ENCODE results near the gene OARD1.
"Not testable (repeated sequence)": the region's sequence is repeated elsewhere in the genome, so short reads cannot be mapped to it uniquely, and the experiment has no call there.

Gene OARD1, protein sequence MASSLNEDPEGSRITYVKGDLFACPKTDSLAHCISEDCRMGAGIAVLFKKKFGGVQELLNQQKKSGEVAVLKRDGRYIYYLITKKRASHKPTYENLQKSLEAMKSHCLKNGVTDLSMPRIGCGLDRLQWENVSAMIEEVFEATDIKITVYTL

DNA sequence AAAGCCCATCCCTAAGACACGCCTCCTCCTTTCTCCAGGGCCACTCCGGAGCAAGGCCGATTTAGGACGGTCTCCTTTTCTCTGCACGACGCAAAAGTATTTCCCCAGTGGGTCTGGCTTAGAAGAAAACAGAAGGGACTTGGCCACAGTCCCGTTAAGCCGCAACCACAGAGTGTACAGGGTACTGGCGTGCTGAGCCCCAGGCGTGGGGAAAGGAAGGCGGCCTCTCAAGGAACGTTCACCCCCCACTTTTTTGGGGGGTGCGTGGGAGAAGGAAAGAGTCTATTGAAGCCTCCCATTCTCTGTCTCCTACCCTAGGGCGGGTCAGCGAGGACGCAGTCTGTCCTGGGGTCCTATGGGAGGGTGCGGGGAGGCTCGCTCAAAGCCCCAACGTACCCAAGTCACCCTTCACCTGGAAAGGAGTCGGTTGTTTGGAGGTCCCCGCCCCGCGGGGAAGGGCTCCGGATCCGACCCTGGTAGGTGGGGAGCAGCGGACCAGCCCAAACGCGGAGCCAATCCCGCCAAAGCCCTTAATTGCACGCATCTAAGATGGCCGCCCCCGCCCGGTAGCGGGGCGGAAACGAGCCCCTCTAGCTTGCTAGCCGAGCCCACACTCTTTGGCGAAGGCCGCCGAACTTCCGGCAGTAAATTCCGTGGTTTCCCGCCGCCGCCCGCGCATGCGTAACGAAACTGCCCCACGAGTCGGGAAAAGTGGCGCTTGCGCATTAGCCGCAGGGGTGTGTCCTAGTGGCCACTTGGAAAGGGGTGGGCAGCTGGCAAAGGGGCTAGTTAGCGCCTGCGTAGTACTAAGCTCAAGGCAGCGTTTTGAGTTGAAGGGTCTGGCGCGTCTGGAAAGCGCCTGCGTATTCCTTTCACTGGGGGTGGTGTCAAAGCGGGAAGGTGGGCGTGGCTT, at the start of gene OARD1:
OARD1 (minus strand) TSS at position 434 of the 913 bp plus-strand sequence. CDS start 722 bp downstream, outside the sequence.
- peak; percentile 99 for DNase-seq (ENCODE audit: low spot score)

DNA sequence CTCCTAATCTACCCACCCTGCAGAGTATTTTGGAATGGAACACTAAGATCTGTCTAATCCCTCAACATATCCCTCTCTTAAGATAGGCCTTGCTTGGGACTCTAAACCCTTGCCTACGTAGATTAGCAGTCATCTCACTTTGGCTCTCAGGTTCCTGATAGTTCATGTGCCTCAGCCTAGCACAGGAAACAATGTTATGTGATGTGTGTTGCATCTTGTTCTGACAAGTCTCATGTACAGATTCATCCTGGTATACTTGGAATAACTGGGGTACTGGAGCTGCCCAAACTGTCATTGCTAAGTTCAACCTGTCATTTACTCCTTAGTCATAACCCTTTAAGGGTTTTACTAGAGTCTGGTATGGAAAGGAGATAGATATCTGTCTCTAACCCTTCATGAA, 47.9 kb upstream of the OARD1 start:
- DNase-seq (ENCODE audit: low spot score) = no peak

DNA sequence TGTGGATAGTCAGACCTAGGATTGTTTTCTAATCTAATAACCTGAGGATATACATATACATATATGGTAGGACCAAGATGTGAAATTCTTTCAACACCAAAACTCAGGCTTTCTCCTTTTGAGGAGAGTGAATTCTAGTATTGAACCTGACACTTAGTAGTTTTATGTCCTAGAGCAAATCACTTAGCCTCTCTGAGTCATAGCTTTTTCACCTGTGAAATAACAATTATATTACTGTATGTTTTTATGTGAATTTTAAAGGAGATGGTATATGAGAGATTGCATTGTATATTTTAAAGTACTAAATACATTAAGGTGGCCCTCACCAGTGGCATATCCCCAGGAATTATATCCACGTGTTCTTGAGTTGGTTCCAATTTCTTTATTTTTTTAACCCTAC, 47.4 kb upstream of the OARD1 start:
- no peak for DNase-seq (ENCODE audit: low spot score)

DNA sequence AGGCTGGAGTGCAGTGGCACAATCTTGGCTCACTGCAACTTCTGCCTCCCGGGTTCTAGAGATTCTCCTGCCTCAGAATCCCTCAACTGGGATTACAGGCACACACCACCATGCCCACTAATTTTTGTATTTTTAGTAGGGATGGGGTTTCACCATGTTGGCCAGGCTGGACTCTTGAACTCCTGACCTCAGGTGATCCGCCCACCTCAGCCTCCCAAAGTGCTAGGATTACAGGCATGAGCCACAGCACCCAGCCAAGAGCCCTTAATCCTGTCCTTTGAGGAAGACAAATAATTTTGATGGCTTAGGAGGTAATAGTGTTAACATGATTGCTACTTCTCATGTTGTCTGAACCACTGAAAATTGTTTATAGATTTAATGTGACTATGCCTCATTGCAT, 42.9 kb upstream of the OARD1 start:
- not testable (repeated sequence) for DNase-seq (ENCODE audit: low spot score)

DNA sequence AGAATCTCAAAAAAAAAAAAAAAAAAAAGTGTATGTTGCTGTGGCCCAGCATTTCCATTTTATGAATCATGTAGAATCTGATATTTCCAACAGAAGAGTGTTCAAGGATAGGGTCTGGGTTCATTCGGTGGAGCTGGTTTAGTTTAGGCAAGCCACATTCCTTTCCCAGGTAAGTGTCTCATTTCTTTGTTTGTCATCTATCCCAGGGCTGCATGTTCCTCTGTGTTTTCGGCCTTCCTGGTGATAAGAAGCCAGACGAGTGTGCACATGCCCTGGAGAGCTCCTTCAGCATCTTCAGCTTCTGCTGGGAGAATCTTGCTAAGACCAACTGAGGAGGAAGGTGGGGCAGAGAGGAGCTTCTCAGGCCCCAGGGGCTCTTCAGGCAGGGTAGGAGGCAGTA, 38.9 kb upstream of the OARD1 start:
- DNase-seq (ENCODE audit: low spot score) = no peak

DNA sequence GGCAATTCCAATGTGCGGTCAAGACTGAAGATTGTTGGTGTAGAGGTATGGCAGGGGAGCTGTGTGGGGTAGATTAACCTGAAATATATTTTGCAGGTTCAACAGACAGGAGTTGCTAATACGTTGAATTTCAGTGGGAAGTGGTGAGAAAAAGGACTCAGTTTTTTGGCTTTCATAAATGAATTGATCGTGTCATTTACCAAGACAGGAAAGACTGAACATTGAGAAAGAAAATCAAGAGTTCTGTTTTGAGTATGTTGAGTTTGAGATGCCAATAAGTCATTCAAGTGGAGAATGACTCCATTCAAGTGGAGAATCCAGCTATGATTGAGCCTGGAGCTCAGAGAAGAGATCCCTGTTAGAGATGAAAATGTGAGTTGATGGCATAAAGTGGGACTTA, 31.7 kb upstream of the OARD1 start:
- no peak for DNase-seq (ENCODE audit: low spot score)

DNA sequence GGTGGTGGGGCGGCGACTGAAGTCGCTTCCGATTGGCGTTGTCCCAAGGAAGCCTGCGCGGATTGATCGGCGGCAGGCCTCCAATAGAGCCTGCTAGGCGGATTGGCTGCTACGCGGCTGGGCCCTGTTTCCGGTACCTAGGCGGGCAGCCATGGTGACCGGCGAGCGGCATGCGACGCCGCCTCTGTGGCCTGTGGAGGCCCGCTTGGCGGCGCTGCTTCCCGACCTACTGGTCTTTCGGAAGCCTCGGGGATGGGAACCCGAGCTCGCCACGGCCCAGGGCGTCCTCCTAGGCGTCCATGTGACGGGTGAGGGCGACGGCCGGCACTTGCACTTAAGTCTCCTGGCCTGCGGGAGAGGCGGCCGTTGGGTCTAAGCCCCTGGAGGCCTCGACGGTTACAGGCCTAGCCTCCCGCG, 28.7 kb upstream of the OARD1 start:
- DNase-seq (ENCODE audit: low spot score) = no peak

DNA sequence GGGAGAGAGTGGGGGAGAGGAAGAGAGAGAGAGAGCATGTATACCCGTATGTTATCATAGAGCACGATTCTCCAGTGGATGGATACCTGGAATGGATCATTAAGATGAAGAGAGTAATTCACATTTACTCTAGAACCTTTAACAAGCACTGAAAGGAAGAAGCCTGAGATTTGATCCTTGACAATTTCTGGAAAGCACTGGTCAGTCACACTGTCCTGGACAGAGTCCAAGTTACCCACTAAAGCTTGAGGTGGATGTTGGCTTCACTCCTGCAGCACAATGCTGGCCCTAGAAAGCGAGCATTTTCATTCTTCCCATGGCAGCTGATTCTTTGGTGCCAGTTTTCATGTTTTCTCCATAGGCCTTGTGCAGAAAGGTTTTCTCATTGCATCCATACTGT, 26.2 kb upstream of the OARD1 start:
- no peak for DNase-seq (ENCODE audit: low spot score)

DNA sequence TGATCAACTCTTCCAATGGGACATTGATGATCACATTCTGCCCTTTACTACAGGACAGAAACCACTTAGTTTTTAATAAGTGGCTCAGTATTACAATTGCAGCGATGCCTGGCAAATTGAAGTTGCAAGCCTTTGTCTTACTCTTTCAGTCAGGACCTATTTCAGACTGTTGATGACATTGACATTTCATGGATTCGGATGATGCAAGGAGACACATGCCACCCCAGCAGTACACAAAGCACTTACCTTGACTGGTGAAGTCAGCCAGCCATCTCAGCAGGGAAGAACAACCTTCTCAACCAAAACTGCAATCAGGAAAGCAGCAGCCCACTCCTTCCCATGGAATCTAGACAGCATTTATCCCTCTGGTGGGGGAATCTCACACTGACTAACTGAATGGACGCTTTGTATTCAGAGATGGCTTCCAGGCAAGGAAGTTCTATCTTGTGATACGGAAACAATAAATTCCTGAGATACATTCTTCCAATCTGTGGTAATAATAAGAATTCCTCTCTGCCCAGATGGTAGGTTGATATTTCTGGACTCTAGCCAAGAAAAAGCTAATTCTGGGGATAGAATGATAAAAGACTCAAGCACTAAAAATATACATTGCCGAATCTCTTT, 25.4 kb upstream of the OARD1 start:
- peak; percentile 19 for DNase-seq (ENCODE audit: low spot score)

DNA sequence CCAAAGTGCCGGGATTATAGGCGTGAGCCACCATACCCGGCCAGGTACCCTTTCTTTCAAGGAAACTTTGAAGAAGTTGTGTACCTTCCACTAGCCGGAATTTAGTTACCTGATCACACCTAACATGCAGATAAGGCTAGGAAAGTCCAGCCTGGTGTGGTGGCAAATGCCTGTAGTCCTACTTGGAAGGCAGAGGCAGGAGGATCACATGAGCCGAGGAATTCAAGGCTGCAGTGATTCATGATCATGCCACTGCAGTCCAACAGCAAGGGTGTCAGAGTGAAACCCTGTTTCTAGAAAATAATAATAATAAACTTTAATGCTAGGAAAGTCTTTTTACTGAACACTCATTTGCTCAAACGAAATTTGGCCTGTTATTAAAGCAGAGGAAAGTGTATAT, 21.6 kb upstream of the OARD1 start:
- no peak for DNase-seq (ENCODE audit: low spot score)

DNA sequence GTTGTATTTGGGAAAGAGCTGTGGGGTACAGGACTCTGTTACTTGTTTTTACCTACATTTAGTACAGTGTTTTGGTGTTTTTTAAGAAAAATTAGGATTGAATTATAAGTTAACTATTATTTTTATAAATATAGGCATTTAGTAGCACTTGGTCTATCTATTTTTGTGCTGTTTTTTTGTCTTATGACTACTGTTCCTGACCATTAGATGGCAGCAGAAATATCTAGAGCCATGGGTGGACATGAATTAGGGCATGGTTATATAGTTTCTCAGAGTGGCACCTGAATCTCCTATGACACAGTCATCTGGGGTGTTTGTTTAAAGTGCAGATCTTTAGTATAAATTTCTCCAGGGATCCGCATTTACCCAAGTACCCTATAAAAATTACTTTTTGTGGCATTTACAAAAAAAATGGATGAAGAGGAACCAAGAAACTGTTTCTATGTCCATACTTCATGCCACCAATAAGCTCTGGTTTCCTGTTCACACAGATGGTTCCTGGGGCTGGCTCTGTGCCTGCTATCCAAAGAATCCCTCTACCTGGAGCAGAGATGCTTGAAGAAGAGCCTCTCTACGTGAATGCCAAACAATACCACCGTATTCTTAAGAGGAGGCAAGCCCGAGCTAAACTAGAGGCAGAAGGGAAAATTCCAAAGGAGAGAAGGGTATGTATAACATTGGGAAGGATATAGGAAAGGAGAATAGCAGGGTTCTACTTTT, 20.4 kb upstream of the OARD1 start:
- no peak for DNase-seq (ENCODE audit: low spot score)

DNA sequence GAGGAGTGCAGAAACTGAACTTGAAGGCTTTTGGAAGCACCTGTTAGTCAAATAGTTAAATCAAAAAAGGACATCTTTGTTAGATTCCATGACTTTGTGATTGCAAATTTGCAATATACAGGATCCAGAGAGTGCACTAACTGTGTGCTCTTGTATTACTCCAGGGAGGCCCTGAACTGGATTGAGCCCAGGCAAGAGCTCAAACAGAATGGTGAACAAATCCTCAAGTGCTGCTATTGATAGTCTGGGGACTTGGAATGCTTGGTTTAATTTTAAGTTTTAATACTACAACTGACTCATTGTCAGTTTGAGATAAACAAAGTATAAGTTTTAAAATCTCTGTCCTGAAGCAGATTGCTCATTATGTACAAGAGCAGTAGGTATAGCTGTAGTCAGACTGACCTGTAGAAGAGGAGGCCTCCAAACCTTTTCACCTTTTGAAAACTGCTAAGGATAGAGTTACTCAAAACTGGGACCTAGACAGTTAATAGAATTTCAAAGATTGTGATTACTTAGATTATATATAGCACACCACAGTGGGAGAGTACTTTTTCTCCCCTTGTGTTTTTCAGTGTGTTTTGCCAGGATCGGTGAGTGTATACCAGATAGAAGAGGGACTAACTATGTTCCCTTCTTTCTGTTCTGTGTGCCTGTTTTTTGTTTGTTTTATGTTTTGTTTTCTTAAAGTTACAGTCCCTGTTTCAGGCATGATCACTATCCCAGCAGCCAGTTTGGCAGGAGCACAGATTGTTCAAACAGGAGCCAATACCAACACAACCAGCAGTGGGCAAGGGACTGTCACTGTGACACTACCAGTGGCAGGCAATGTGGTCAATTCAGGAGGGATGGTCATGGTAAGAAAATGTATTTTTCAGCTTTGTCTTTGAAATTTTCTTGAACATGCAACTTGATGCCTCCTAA, 18.9 kb upstream of the OARD1 start:
- no peak for DNase-seq (ENCODE audit: low spot score)

DNA sequence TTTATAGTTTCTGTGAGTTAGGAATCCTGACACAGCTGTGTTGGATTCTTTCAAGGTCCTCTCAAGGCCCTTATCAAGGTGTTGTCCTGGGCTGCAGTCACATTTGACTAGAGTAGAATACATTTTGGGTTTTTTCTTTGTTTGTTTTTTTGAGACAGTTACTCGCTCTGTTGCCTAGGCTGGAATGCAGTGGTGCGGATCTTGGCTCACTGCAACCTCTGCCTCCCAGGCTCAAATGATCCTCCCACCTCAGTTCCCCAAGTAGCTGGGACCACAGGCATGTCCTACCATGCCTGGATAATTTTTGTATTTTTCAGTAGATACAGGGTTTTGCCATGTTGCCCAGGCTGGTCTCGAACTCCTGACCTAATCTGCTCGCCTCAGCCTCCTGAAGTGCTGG, 16.3 kb upstream of the OARD1 start:
- no peak for DNase-seq (ENCODE audit: low spot score)

DNA sequence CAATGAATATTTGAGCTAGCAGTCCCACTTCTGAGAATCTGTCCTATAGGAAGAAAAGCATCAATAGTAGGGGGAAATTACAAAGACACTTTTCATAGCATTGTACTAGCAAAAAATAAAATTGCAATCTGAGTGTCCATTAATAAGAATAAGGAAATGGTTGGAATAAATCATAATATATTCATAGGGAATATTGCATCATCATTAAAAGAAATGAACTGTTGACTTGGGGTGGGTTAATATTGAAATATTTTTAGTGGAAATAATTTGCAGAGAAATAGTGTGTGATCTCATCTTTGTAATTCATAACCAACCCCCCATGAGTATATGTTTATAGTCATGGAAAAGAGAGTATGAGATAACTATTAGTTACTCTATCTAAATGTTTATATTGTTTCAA, 13.0 kb upstream of the OARD1 start:
- no peak for DNase-seq (ENCODE audit: low spot score)

DNA sequence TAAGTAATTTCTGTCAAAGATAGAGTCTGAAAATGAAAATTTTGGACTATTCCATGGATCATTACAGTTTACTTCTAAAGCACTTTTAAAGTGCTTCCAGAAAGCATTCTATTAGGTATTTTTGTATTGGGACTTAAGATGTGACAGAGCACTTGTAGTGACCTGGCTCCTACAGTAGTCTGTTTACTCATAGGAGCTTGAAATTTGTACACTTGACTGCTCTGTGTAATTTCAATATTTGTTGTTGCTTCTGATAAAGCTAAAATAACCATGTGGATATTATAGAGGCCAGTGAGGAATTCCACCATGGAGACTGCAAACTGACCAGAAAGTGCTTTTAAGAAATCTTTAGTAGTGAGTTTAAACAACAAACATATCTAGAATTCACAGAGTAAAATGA, 10.9 kb upstream of the OARD1 start:
- DNase-seq (ENCODE audit: low spot score) = no peak

DNA sequence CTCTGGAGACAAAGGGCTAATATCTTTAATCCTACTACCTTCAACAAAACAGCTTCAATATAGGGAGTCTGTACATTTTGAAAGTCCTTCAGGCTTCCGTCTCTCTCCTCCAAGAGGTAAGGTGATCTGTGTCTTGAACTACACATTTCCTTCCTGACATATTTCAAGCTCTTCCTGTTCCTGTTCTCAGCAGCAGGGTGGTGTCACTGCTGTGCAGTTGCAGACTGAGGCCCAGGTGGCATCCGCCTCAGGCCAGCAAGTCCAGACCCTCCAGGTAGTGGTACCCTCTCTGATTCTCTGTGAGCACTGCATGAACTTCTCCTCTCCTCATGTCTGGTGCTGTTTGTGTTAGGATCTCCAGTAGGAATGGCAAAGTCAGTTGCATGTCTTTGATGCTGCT, 8.5 kb upstream of the OARD1 start:
- DNase-seq (ENCODE audit: low spot score) = no peak

DNA sequence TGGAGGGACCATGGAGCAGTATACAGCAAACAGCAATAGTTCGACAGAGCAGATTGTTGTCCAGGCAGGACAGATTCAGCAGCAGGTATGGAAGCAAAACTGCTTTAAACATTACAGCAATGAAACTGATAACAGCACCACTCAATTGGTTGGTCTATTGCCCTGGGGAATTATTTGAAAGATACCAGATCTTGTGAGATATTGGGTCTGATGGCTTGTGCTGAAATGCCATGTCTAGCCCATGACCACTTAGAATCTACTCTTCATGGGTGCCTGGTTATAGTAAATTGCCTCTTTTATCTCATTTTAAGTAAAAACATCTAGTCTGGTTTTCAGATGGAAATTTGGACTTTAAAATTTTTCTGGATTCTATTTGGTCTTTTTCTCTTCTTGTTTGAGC, 6.9 kb upstream of the OARD1 start:
- DNase-seq (ENCODE audit: low spot score) = no peak

DNA sequence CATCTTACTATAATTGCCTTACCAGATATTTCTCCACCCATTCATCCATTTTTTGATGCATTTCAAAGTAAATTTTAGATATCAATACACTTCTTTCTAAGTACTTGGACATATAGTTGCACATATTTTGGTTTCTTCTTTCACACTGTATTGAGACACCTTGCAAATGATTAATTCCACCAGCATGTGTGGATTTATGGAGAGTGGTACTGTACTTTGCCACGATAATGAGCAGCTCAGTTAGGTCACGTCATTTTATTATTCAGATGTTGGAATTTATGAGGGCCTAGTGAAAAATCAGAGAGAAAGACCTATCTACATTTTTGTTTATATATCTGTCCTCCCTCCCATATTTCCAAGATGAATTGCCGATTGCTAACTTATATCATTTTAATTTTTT, 5.9 kb upstream of the OARD1 start:
- DNase-seq (ENCODE audit: low spot score) = no peak

DNA sequence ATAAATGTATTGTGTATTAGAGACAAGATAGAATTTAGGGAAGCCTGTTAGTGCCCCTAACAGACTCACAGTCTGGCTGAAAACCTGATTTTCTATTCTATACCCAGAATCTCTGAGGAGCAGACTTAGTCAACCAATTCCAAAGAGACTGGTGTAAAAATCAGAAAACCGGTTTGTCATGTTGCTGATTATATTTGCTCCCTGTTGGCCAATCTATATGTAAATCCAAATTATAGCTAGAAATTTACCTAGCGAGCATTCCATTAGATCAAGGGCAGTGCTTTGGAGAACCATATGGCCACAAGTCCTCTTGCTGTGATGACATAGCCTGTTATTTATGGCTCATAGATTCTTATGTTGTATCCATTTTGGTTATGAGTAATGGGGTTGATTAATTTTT, 5.4 kb upstream of the OARD1 start:
- DNase-seq (ENCODE audit: low spot score) = no peak

DNA sequence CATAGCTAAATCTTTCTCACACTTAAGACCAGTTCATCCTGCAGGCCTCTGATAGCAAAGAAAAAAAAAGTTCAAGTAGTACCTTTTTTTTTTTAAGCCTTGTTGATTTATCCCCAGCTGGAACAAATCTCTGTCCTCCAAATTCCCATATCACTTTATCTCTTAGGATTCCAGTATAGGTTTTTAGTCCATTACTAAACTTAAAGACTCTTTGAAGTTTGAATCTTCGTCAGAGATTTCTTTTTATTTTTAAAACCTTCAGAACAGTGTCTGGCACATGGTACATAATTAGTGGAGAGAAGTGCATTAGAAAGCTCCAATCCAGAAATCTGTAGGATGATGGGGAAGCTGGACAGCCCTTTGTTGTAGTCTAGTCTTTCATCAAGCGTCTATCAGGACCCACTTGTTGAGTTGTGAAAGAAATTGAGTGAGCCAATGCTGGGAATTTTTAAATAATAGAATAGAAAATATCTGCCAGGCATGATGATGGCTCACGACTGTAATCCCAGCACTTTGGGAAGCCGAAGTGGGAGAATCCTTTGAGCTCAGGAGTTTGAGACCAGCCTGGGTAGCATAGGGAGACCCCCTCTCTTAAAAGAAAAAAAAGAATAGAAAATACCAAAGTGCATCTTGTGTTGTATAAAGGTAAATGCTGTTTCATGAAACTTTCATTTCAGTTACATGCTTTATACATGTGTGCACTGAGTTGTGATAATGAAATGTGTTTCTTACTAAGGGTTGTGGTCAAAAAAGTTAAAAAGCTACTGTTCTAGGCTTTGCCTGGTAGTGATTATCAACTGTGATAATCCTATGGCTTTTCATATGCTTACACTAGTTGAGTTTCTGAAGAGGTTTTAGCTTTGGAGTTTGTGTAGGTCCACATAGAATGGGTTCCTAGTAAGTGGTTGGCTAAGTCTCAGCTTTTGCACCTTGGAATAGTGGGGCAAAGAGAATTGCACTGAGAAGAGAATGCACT, 3.8 kb upstream of the OARD1 start:
- no peak for DNase-seq (ENCODE audit: low spot score)

All from pons (tissue), 1 donor.